GM15510 (cell line): ENCODE results near the gene NKTR.

Experiments
- POLR2A ChIP-seq: IDR thresholded peaks from 3 replicates; pipeline ENCODE4 v1.6.1; 2011; ENCODE audit warnings: borderline replicate concordance; ENCODE audit not compliant: insufficient read length; ENCODE audit errors: extremely low read depth

The NKTR gene

DNA sequence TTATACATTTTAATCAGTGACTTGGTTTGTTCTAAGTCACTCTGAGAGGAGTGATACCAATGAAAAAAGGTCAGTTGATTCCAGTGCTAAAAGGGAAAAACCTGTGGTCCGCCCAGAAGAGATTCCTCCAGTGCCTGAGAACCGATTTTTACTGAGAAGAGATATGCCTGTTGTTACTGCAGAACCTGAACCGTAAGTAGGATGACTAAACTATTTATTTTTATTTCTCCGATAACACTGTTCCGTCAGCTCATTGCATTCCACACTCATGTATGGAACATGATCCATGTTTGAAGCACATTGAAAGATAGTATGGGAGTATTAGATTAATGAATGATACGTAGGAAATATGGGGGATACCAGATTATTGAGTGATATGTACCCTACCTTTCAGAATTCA, 33.1 kb downstream of the NKTR start:
- no peak for TF ChIP-seq POLR2A

DNA sequence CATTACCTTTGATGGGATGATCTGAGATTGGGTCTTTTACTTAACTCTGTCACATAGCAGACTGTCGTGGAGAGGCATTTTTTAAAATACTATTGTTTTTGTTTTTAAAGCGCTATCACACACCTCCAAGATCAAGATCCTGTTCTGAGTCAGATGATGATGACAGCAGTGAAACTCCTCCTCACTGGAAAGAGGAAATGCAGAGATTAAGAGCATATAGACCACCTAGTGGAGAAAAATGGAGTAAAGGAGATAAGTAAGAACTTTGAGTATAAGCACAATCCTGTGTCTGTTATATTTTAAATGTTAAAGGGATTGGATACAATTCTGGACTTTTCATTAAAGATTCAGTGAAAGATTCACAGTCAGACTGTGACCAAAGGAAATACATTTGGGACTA, 34.6 kb downstream of the NKTR start:
- TF ChIP-seq POLR2A, result no peak

DNA sequence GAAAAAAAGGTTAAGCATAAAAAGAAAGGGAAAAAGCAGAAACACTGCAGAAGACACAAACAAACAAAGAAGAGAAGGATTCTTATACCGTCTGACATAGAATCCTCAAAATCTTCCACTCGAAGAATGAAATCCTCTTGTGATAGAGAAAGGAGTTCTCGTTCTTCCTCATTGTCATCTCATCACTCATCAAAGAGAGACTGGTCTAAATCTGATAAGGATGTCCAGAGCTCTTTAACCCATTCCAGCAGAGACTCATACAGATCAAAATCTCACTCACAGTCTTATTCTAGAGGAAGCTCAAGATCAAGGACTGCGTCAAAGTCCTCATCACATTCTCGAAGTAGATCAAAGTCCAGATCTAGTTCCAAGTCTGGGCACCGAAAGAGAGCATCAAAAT, 36.5 kb downstream of the NKTR start:
- no peak for TF ChIP-seq POLR2A

DNA sequence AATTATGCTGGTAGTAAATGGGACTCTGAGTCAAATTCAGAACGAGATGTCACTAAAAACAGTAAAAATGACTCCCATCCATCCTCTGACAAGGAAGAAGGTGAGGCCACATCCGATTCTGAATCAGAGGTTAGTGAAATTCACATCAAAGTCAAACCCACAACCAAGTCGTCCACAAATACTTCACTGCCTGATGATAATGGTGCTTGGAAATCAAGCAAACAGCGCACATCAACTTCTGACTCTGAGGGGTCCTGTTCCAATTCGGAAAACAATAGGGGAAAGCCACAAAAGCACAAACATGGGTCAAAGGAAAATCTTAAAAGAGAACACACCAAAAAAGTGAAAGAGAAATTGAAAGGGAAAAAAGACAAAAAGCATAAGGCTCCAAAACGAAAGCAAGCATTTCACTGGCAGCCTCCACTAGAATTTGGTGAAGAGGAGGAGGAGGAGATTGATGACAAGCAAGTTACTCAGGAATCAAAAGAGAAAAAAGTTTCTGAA, 37.9 kb downstream of the NKTR start:
- TF ChIP-seq POLR2A, result no peak

DNA sequence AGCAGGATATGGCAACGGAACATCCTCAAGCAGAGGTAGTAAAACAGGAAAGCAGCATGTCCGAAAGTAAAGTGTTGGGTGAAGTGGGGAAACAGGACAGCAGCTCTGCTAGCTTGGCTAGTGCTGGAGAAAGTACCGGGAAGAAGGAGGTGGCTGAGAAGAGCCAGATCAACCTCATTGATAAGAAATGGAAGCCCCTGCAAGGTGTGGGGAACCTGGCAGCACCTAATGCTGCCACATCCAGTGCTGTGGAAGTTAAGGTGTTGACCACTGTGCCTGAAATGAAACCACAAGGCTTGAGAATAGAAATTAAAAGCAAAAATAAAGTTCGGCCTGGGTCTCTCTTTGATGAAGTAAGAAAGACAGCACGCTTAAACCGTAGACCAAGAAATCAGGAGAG, 38.7 kb downstream of the NKTR start:
- TF ChIP-seq POLR2A, result no peak

DNA sequence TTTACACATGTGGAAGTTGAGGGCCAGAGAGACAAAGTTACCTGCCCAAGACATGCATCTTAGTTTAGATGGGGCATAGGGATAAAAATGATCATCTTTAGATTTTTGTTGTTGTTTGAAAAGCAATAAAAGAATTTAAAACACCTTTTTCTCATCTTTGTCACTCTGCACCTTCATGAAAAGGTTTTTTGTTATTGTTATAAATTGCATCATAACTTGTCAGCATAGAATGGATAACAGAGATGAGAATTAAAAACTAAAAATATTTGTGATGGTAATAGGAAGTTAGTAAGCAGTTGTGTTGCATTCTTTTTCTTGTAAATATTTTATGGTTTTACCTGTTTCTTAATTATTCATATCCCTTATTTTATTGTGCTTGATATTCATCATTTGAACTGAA, 39.6 kb downstream of the NKTR start:
- TF ChIP-seq POLR2A, result no peak

DNA sequence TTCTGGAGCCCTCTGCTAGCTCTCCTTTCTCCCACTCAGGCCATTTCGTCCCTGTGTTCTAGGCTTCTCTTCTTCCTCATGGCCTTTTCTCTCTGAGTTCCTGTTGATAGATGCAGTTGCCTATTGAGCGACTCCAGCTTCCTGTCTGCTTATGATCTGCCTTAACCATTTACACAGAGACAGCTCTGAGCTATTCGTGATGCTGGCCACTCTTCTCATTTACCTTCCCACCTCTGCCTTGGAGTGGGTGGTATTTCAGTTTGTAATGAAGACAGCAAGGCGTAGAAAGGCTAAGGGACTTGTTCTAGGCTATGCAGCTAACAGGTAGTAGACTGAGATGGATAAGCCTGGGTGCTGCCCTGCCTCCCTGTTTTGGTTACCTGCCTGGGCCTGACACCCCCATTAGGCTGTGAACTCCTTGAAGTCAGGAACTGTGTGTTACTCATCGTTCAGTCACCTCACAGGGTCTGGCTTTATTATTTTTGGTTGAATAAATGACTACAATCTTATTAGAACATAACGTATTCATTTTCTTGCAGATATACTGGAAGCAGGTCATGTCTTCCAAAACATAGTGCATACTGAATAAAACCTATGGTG, 40.4 kb downstream of the NKTR start:
- no peak for TF ChIP-seq POLR2A

DNA sequence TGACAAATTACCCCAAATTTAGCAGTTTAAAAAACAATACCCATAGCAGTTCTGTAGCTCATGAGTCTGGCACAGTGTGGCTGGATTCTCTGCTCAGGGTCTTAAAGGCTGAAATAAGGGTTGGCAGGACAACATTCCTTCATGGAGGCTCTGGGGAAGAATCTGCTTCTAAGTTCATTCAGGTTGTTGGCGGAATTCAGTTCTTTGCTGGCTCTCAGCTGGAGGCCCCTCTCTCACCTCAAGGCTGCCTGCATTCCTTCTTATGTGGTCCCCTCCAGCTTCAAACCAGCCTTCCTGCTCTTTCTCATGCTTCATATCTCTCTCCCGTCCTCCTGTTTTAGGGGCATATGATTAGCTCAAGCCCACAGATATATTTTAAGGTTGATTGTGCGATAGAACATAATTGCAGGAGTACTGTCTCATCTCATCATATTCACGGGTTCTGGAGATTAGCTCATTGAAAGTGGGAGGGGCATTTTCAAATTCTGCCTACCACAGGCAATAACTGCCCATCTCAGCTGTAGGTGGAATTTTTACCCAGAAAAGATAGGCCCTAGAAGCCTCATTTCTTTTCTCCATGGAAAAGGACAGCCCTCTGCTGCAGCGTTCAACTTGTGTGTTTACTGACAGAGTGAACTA, 47.5 kb downstream of the NKTR start:
- TF ChIP-seq POLR2A, result no peak

DNA sequence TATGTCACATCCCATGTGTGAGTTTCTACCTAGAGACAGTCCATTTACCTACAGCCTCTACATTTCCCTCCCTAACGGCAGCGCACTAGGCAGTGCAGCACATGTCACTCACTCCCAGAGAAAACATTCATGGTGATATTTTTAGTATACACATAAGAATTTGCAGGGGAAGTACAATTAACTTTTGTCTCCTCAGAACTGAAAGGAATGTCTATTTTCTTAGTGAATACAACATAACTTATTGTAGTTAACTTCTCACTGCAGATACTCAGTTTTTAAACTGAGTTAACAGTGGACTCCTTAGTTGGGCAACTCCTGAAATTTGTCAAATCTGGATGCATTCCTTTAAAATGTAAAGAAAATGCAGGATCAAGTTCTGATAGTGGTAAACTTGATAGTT, 48.5 kb downstream of the NKTR start:
- TF ChIP-seq POLR2A, result no peak

DNA sequence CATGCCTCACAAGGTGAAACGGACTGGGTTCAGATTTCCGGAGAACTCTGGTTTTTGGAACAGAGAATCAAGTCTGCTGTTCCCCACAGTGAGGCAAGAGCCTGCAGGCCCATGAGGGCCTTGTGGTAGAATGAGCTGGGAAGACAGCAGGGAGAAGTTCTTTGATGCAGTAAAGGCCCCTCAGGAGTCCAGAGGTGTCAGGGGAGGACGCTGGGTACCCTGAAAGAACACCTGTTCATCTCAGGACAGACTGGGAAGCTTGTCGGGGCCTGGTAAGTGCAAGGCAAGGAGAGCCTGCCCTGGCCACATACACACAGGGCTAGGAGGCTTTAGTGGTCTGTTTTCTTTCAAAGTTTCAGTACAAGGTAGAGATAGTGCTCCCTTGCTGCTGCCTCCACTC, 49.3 kb downstream of the NKTR start:
- no peak for TF ChIP-seq POLR2A

DNA sequence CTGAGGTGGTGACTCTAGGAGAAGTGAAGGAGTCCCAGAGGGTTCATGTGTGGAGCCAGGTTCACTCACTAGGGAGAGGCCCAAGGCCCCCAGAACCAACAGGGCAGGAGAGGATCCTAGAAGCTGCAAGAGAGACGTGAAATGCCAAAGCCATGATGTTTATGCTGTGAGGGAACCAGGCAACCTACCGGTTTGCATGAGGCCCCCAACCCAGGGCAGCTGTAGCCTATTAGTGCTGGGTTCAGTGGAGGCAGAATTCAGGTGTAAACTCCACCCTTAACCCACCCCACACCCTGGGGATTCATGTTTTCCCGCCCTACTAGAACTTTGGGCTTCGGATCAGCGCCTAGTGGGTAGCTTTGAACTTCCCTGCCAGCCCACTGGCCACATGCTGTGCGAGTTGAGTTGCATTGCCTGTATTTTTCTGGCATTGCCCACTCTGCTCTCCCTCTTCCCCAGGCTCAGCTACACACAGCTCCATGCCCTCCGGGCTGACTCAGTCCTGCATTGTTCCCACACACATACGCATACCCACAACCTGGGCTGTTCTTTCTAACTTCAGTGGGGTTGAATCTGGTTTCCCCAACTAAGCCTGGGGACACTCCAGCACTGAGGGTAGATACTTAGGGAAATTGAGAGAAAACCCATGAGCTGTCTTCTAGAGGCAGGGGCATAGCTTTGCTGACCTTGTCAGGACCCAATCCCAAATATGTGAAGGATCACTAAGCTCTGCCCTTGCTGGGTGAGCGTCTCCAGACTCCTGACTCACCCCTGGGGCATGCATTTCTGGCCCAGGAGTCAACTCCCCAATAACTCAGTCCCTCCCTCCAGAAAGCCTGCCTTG, 51.0 kb downstream of the NKTR start:
- no peak for TF ChIP-seq POLR2A

DNA sequence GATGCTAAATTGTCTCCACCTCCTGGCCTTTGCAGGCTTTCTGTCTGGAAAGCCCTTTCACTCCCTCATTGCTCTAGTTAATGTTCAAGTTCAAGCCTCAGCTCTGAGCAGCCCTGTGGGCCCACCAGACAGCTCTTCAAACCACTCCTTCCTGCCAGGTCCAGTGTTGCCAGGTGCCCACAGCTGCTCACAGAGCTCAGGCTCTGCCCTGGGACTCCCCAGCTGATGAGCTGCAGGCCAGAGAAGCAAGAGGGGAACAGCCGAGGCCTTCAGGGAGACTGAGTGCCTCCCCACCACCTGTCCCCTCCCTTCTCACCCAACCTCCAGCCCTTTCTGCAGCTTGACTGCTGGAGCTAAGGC, 51.7 kb downstream of the NKTR start:
- TF ChIP-seq POLR2A, result no peak

DNA sequence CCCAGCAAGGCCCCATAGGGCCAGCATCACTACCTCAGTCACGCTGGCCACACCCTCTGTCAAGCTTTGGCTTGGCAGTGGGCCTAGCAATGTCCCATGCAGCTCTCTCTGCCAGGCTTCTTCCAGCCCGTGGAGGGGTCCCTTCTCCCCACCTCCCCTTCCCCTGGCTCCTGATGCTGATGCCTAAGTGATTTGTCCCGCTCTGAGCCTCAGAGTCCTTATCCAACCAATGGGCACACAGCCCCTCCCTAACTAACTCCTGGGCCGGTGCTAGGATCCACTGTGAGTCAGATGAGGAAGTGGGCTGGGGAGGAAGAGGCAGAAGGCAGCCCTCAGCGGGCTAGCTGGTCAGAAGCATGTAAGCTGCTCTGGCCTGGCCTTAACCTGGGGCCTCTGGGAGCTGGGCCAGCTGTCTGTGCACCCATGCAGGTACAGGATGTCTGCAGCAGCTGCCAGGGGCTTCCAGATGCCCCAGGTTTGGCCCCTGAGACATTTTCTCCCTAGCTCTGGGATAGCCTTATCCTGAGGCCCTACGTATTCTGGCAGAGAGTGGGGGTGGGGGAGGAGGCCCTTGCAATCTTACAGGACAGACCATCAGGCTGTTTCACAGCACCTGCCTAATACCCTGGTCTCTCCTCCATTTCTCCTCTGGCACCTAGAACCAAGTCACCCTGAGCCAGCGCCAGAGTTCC, 52.3 kb downstream of the NKTR start:
- TF ChIP-seq POLR2A, result no peak

DNA sequence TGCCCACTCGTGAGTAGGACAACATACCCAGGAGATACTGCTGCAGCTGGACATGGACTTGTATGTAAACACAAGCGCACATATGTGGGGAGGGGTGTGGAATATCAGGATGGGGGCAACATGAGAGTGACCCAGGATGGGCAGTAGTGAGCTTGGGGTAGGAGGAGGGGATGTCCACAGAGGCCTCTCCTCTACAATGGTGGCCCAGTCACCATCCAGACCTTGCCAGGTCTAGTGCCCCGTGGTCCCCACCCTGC, 52.7 kb downstream of the NKTR start:
- no peak for TF ChIP-seq POLR2A

DNA sequence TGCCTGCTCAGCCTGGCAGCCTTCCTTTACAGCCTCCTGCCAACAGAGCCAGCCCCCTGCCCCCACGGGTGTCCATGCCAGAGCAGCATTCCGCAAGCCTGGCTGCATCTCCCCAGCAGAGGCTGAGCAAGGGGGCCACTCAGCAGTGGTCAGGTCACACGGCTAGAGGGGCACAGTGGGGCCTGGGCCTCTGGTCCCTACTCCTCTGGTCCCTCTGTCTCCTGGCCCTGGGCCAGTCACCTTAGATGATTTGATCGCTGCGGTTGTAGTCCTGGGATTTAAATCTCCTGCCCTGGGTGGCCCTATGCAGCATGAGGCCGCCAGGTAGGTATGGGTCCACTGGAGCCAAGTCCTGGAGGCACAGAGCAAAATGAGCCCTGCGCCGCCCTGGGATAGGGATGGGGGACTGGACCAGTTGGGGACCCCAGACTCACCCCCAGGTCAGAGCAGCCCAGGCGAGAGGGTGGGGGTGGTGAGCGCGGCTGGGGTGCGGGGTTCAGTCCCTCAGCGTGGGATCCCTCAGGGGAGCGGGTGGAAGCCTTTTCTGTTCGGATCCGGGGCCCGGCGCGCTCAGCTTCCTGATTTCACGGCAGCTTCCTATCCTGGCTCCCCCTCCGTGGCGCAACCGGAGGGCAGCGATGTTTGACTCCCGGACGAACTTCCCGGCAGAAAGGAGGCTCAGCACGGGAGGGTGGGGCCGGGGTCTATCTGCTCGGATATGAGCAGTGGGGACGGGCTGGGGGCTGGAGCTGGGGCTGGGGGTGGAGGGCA, 53.3 kb downstream of the NKTR start, which contains the start of gene ZBTB47:
Gene ZBTB47 (plus strand): TSS at position 138 of the 771 bp plus-strand sequence. CDS start 4,659 bp downstream, outside the sequence.
- TF ChIP-seq POLR2A, result no peak
